Measurements from ENCODE around the gene CBARP. TPM values are rescaled to one million over a fixed set of nuclear protein-coding genes. Genes with fewer than 3 reads are reported as not detected.

The CBARP gene
- total and polyA plus RNA-seq, 4 donors = 0.05 to 0.25 (median 0.06) TPM; not detected in 1

GRCh38 chr19:1226227-1226518 lies 11.6 kb downstream of the CBARP start:
- DNase-seq (ENCODE audit: low spot score) = no peak
- Histone ChIP-seq H3K27ac (ENCODE audit: low read depth in 1 of 2, low read length in 2 of 2) (no peak overlapping the region), H3K4me1 (ENCODE audit: control insufficient read depth in 4 of 4, insufficient read depth in 4 of 4, low read length in 3 of 4) (peaks cover 0 to 5% (median 3%) of the 10 kb centered on the region in 4 donors), H3K36me3 (ENCODE audit: control insufficient read depth in 4 of 4, insufficient read depth in 3 of 4, low read depth in 1 of 4, low read length in 3 of 4) (peaks cover 0 to 25% (median 8%) of the 10 kb centered on the region in 4 donors), H3K9me3 (ENCODE audit: control insufficient read depth in 4 of 4, low read length in 3 of 4) (no peaks in the 10 kb centered on the region), H3K9ac (ENCODE audit: low read depth in 1 of 2, low read length in 2 of 2) (no peak overlapping the region), H3K27me3 (ENCODE audit: control insufficient read depth in 4 of 4, insufficient read depth in 4 of 4, low read length in 3 of 4) (no peaks in the 10 kb centered on the region), H3K4me3 (ENCODE audit: low read depth in 1 of 3, low read length in 3 of 3) (no peak overlapping the region)
- WGBS = 97% methylated on average over 11 of the region's 11 CpGs
- TF ChIP-seq FOXA1 (IDR thresholded peaks at IDR 0.05) (no peak), ZBTB33 (IDR thresholded peaks at IDR 0.05) (no peak), MAX (IDR thresholded peaks at IDR 0.05) (no peak), HNF4A (conservative IDR thresholded peaks at IDR 0.05) (no peak), SP1 (IDR thresholded peaks at IDR 0.05) (no peak), TAF1 (conservative IDR thresholded peaks at IDR 0.05) (no peak), JUND (IDR thresholded peaks at IDR 0.05) (no peak), NR2F2 (IDR thresholded peaks at IDR 0.05) (no peak), GABPA (IDR thresholded peaks at IDR 0.05 in 1 of 2, conservative IDR thresholded peaks at IDR 0.05 in 1 of 2) (no peak), CTCF (IDR thresholded peaks at IDR 0.05; ENCODE audit: low read depth, low read length, missing input control) (no peak), FOXA2 (IDR thresholded peaks at IDR 0.05) (no peak), RAD21 (IDR thresholded peaks at IDR 0.05) (no peak), REST (IDR thresholded peaks at IDR 0.05) (no peak), HNF4G (IDR thresholded peaks at IDR 0.05) (no peak), EGR1 (IDR thresholded peaks at IDR 0.05; ENCODE audit: low read depth in 2 of 2) (no peak), RXRA (IDR thresholded peaks at IDR 0.05) (no peak)

Data from liver (tissue), 9 donors.